Measurements from ENCODE around the gene FBLN7. TPM values are rescaled to one million over a fixed set of nuclear protein-coding genes. Genes with fewer than 3 reads are reported as not detected.

FBLN7 gene
- total RNA-seq, 1 donor from 2014 or later: not detected

DNA sequence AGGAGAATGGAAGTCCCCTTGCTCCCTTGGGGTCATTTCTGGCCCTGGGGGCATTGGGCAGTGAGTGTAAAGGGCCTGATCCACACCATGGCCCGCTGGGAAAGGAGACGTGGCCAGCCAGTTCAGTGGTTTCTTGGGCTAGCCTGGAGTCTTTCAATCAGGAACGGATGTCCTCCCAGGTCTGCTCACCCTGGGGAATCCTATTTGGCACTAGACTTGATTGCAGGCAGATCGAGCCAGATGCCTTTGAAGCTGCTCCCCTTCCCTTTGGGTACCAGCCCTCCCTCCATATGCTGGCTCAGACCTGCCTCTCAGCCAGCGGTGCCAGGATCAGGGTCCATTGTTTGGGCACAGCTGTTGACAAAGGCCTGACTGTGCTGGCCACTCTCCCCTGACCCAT is 11.0 kb downstream of the FBLN7 start:
- H3K36me3 Mint-ChIP-seq (ENCODE audit: low read depth, unreplicated experiment): peaks cover 2% of the 10 kb centered on the region
- no peak overlapping the region for H3K4me3 Mint-ChIP-seq (ENCODE audit: unreplicated experiment)
- H3K27me3 ChIP-seq (ENCODE audit: insufficient read depth, low read length): no peaks in the 10 kb centered on the region
- peaks cover 13% of the 10 kb centered on the region for H3K4me1 ChIP-seq (ENCODE audit: insufficient read depth, low read length)
- peaks cover 23% of the 10 kb centered on the region for H3K4me1 Mint-ChIP-seq (ENCODE audit: low read depth, unreplicated experiment)
- H3K9me3 Mint-ChIP-seq (ENCODE audit: unreplicated experiment): no peaks in the 10 kb centered on the region
- no peaks in the 10 kb centered on the region for H3K9me3 ChIP-seq (ENCODE audit: insufficient read depth, low read depth, low read length)
- H3K79me2 ChIP-seq (ENCODE audit: insufficient read depth, low read length): no peaks in the 10 kb centered on the region
- no peak overlapping the region for H3K4me2 ChIP-seq (ENCODE audit: low read length)
- no peak overlapping the region for H3K27ac ChIP-seq (ENCODE audit: low read depth, low read length)
- no peaks in the 10 kb centered on the region for H4K20me1 ChIP-seq (ENCODE audit: insufficient read depth, low read length)
- TF ChIP-seq, protein P1, sequence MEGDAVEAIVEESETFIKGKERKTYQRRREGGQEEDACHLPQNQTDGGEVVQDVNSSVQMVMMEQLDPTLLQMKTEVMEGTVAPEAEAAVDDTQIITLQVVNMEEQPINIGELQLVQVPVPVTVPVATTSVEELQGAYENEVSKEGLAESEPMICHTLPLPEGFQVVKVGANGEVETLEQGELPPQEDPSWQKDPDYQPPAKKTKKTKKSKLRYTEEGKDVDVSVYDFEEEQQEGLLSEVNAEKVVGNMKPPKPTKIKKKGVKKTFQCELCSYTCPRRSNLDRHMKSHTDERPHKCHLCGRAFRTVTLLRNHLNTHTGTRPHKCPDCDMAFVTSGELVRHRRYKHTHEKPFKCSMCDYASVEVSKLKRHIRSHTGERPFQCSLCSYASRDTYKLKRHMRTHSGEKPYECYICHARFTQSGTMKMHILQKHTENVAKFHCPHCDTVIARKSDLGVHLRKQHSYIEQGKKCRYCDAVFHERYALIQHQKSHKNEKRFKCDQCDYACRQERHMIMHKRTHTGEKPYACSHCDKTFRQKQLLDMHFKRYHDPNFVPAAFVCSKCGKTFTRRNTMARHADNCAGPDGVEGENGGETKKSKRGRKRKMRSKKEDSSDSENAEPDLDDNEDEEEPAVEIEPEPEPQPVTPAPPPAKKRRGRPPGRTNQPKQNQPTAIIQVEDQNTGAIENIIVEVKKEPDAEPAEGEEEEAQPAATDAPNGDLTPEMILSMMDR (IDR thresholded peaks at IDR 0.05; ENCODE audit: insufficient read depth, low read depth, low read length): no peak
- no peak for TF ChIP-seq EZH2 (IDR thresholded peaks at IDR 0.05; ENCODE audit: insufficient read depth, low read length)
- no peak overlapping the region for H2AFZ ChIP-seq (ENCODE audit: low read depth, low read length)
- H3K9ac ChIP-seq (ENCODE audit: low read length): no peak overlapping the region
- no peak overlapping the region for H3K27ac Mint-ChIP-seq (ENCODE audit: unreplicated experiment)
- H3K4me3 ChIP-seq (ENCODE audit: insufficient read depth, low read depth, low read length): no peak overlapping the region
- FAIRE-seq (no peak), DNase-seq (ENCODE audit: low read depth) (no peak)
- H3K36me3 ChIP-seq (ENCODE audit: insufficient read depth, low read length): no peaks in the 10 kb centered on the region
- H3K27me3 Mint-ChIP-seq (ENCODE audit: low read depth, unreplicated experiment): no peaks in the 10 kb centered on the region

DNA sequence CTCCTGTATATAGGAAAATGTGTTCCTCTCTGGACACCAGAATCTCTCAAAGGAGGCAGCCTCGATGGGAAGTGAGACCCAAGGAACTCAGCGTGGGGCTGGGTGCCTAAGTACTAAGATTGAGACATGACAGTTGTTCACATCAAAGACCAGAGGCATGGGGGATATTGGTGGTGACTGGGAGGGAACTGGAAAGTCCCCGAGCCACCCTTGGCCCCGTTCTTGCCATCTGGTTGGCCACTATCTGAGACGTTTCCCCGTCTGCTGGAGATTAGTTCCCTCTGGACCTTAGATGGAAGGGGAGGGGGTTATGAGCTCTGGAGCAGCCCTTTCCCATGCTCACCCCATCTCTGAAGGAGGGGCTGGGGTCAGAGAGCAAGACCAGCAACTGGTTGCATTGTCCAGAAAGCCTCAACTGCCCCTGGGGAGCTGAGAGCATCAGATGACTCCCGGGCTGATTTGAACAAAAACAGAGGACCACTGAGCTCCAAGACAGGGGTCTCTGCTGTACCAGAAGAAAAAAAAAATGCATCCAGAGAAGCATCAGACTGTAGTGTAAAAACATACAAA is 11.8 kb downstream of the FBLN7 start:
- Histone ChIP-seq H3K4me3 (ENCODE audit: insufficient read depth, low read depth, low read length) (no peak overlapping the region), H3K79me2 (ENCODE audit: insufficient read depth, low read length) (no peaks in the 10 kb centered on the region), H3K9me3 (ENCODE audit: insufficient read depth, low read depth, low read length) (no peaks in the 10 kb centered on the region), H2AFZ (ENCODE audit: low read depth, low read length) (peak overlapping the region; percentile 55), H3K36me3 (ENCODE audit: insufficient read depth, low read length) (no peaks in the 10 kb centered on the region), H3K4me1 (ENCODE audit: insufficient read depth, low read length) (peaks cover 13% of the 10 kb centered on the region), H4K20me1 (ENCODE audit: insufficient read depth, low read length) (no peaks in the 10 kb centered on the region), H3K27ac (ENCODE audit: low read depth, low read length) (peak overlapping the region; percentile 69), H3K4me2 (ENCODE audit: low read length) (peak overlapping the region; percentile 28), H3K9ac (ENCODE audit: low read length) (peak overlapping the region; percentile 53), H3K27me3 (ENCODE audit: insufficient read depth, low read length) (no peaks in the 10 kb centered on the region)
- Mint-ChIP-seq H3K4me3 (ENCODE audit: unreplicated experiment) (no peak overlapping the region), H3K9me3 (ENCODE audit: unreplicated experiment) (no peaks in the 10 kb centered on the region), H3K27ac (ENCODE audit: unreplicated experiment) (peak overlapping the region; percentile 79), H3K36me3 (ENCODE audit: low read depth, unreplicated experiment) (peaks cover 2% of the 10 kb centered on the region), H3K4me1 (ENCODE audit: low read depth, unreplicated experiment) (peaks cover 23% of the 10 kb centered on the region), H3K27me3 (ENCODE audit: low read depth, unreplicated experiment) (no peaks in the 10 kb centered on the region)
- TF ChIP-seq, protein P1 (IDR thresholded peaks at IDR 0.05; ENCODE audit: insufficient read depth, low read depth, low read length): no peak
- TF ChIP-seq EZH2 (IDR thresholded peaks at IDR 0.05; ENCODE audit: insufficient read depth, low read length): no peak
- no peak for FAIRE-seq
- DNase-seq (ENCODE audit: low read depth): no peak

- peak overlapping the region; percentile 79 for H3K27ac Mint-ChIP-seq (ENCODE audit: unreplicated experiment)
- no peak overlapping the region for H3K4me3 ChIP-seq (ENCODE audit: insufficient read depth, low read depth, low read length)
- H3K4me2 ChIP-seq (ENCODE audit: low read length): peak overlapping the region; percentile 28
- H3K4me1 Mint-ChIP-seq (ENCODE audit: low read depth, unreplicated experiment): peaks cover 23% of the 10 kb centered on the region
- peak; percentile 81 for FAIRE-seq
- no peaks in the 10 kb centered on the region for H3K27me3 Mint-ChIP-seq (ENCODE audit: low read depth, unreplicated experiment)
- H2AFZ ChIP-seq (ENCODE audit: low read depth, low read length): peak overlapping the region; percentile 55
- no peaks in the 10 kb centered on the region for H3K79me2 ChIP-seq (ENCODE audit: insufficient read depth, low read length)
- no peaks in the 10 kb centered on the region for H3K9me3 Mint-ChIP-seq (ENCODE audit: unreplicated experiment)
- no peaks in the 10 kb centered on the region for H4K20me1 ChIP-seq (ENCODE audit: insufficient read depth, low read length)
- peak overlapping the region; percentile 69 for H3K27ac ChIP-seq (ENCODE audit: low read depth, low read length)
- H3K36me3 Mint-ChIP-seq (ENCODE audit: low read depth, unreplicated experiment): peaks cover 2% of the 10 kb centered on the region
- H3K9ac ChIP-seq (ENCODE audit: low read length): peak overlapping the region; percentile 54
- H3K4me3 Mint-ChIP-seq (ENCODE audit: unreplicated experiment): no peak overlapping the region
- TF ChIP-seq EZH2 (IDR thresholded peaks at IDR 0.05; ENCODE audit: insufficient read depth, low read length): no peak
- TF ChIP-seq, protein P1 (IDR thresholded peaks at IDR 0.05; ENCODE audit: insufficient read depth, low read depth, low read length): no peak
- peaks cover 13% of the 10 kb centered on the region for H3K4me1 ChIP-seq (ENCODE audit: insufficient read depth, low read length)
- H3K9me3 ChIP-seq (ENCODE audit: insufficient read depth, low read depth, low read length): no peaks in the 10 kb centered on the region
- no peaks in the 10 kb centered on the region for H3K27me3 ChIP-seq (ENCODE audit: insufficient read depth, low read length)
- H3K36me3 ChIP-seq (ENCODE audit: insufficient read depth, low read length): no peaks in the 10 kb centered on the region
- DNase-seq (ENCODE audit: low read depth): peak; percentile 89
These were observed 12.3 kb downstream of the FBLN7 start for GRCh38 chr2:112150447-112150846.

Measured in astrocyte (in vitro differentiated cells and primary cell).